ENCODE results near the gene CDKN2B-AS1. TPM values are rescaled to one million over a fixed set of nuclear protein-coding genes. Genes with fewer than 3 reads are reported as not detected.

CDKN2B-AS1 gene
- total RNA-seq, 1 experiment from 2014 or later: not detected

- Histone ChIP-seq H3K9ac (ENCODE audit: extremely low read depth, insufficient read length, low read length) (no peak overlapping the region), H2BK12ac (ENCODE audit: insufficient read length, low read depth, low read length) (no peak overlapping the region), H2BK20ac (ENCODE audit: low read depth, low read length, poor library complexity, severe bottlenecking) (no peak overlapping the region), H3K27ac (ENCODE audit: insufficient read length, low read depth, low read length) (no peak overlapping the region), H2BK15ac (ENCODE audit: low read depth, low read length) (no peak overlapping the region), H3K4ac (ENCODE audit: low read depth, low read length) (no peak overlapping the region), H2BK120ac (ENCODE audit: low read depth, low read length, poor library complexity, severe bottlenecking) (no peak overlapping the region), H3K23me2 (ENCODE audit: insufficient read length, low read depth, low read length, poor library complexity, severe bottlenecking) (no peaks in the 10 kb centered on the region), H3K4me1 (ENCODE audit: insufficient read depth, low read length) (peaks cover 3% of the 10 kb centered on the region; the same call in 1 of the 2 replicates), H4K91ac (ENCODE audit: insufficient read length, low read depth, low read length) (no peak overlapping the region), H4K5ac (ENCODE audit: insufficient read length, low read depth, low read length) (no peak overlapping the region), H3K27me3 (ENCODE audit: insufficient read depth, low read length) (no peaks in the 10 kb centered on the region), H3K9me3 (ENCODE audit: control insufficient read depth, low read depth, low read length) (no peaks in the 10 kb centered on the region), H3T11ph (ENCODE audit: low read length) (no peak overlapping the region), H2AFZ (ENCODE audit: low read length) (no peak overlapping the region), H3K14ac (ENCODE audit: insufficient read depth, low read length) (no peak overlapping the region), H2BK5ac (ENCODE audit: insufficient read length, low read length) (no peak overlapping the region), H4K8ac (replicated peaks; ENCODE audit: insufficient read length, low read depth, low read length) (no peak overlapping the region), H3K4me2 (ENCODE audit: insufficient read depth, insufficient read length, low read length) (no peak overlapping the region), H3K79me1 (ENCODE audit: insufficient read depth, low read depth, low read length, poor library complexity, severe bottlenecking) (no peaks in the 10 kb centered on the region), H4K20me1 (ENCODE audit: control insufficient read depth, insufficient read depth, insufficient read length) (no peaks in the 10 kb centered on the region), H3K79me2 (ENCODE audit: insufficient read depth, low read length) (no peaks in the 10 kb centered on the region), H3K56ac (ENCODE audit: insufficient read length, low read depth, low read length) (no peak overlapping the region), H3K23ac (ENCODE audit: insufficient read length, low read depth, low read length) (no peak overlapping the region), H2AK5ac (ENCODE audit: insufficient read length, low read length) (no peak overlapping the region), H3K18ac (ENCODE audit: insufficient read length, low read depth, low read length) (no peak overlapping the region)
- no peak for DNase-seq
- no peak overlapping the region for H3K4me3 Mint-ChIP-seq
- TF ChIP-seq, protein P1, sequence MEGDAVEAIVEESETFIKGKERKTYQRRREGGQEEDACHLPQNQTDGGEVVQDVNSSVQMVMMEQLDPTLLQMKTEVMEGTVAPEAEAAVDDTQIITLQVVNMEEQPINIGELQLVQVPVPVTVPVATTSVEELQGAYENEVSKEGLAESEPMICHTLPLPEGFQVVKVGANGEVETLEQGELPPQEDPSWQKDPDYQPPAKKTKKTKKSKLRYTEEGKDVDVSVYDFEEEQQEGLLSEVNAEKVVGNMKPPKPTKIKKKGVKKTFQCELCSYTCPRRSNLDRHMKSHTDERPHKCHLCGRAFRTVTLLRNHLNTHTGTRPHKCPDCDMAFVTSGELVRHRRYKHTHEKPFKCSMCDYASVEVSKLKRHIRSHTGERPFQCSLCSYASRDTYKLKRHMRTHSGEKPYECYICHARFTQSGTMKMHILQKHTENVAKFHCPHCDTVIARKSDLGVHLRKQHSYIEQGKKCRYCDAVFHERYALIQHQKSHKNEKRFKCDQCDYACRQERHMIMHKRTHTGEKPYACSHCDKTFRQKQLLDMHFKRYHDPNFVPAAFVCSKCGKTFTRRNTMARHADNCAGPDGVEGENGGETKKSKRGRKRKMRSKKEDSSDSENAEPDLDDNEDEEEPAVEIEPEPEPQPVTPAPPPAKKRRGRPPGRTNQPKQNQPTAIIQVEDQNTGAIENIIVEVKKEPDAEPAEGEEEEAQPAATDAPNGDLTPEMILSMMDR (conservative IDR thresholded peaks at IDR 0.05): no peak
- no peaks in the 10 kb centered on the region; a peak in 1 of 5 replicates for H3K9me3 Mint-ChIP-seq
- H3K27ac Mint-ChIP-seq: no peak overlapping the region
- H3K36me3 Mint-ChIP-seq (ENCODE audit: insufficient read depth in 1 of 3, low read depth in 3 of 3): no peaks in the 10 kb centered on the region
- peaks cover 1% of the 10 kb centered on the region for H3K27me3 Mint-ChIP-seq (ENCODE audit: low read depth)
- peaks cover 5 to 11% of the 10 kb centered on the region in 2 experiments; a peak in 3 of 4 replicates for H3K4me1 Mint-ChIP-seq
Observed at GRCh38 chr9:22028394-22028793, 33.8 kb downstream of the CDKN2B-AS1 start.

Measured in H9 (cell line).